ENCODE measurements around the gene RRAGD. TPM values are rescaled to one million over a fixed set of nuclear protein-coding genes. Genes with fewer than 3 reads are reported as not detected.

Gene RRAGD
- total and polyA plus RNA-seq, 2 donors (not counting 1 experiment from before 2014, with no cell fraction given): 0.27 to 4.5 TPM

- H3K9me3 ChIP-seq (ENCODE audit: control extremely low read depth in 1 of 3, control insufficient read depth in 2 of 3, insufficient read depth in 1 of 3, low read length in 2 of 3): peaks cover 0 to 3% (median 0%) of the 10 kb centered on the region in 3 donors
- Mint-ChIP-seq H3K4me3 (peak overlapping the region; percentile 93), H3K27ac (peak overlapping the region; percentile 95), H3K27me3 (no peaks in the 10 kb centered on the region), H3K9me3 (ENCODE audit: insufficient read depth) (no peaks in the 10 kb centered on the region), H3K4me1 (peaks cover 75% of the 10 kb centered on the region)
- peak overlapping the region; percentile 75 for H2AFZ ChIP-seq (ENCODE audit: insufficient read depth, low read depth, low read length, poor library complexity, severe bottlenecking)
- 0% methylated on average over 1 of the region's 12 CpGs for WGBS (ENCODE audit: insufficient coverage)
- peaks cover 0 to 18% of the 10 kb centered on the region in 2 experiments for H3K36me3 ChIP-seq (replicated peaks in 1 of 2; ENCODE audit: control extremely low read depth in 1 of 2, control insufficient read depth in 1 of 2, extremely low read depth in 1 of 2, insufficient read depth in 2 of 2, low read length in 1 of 2)
- H4K20me1 ChIP-seq (ENCODE audit: control insufficient read depth, insufficient read depth, low read length, poor library complexity, severe bottlenecking): peaks cover 34% of the 10 kb centered on the region
- no peak for ATAC-seq (ENCODE audit: low read depth)
- ChIA-PET CTCF (interaction anchor here (0.6 to 11.4 kb wide), 8 partner anchors 10 to 369 kb away, joined by 3 to 141 read pairs (median 6); partner anchors contain the start of gene PNRC1), POLR2A (interaction anchor here (0.9 to 2.7 kb wide), 7 partner anchors 20 to 483 kb away, joined by 4 to 12 read pairs (median 7); partner anchors contain the start of genes PNRC1 and RNGTT)
- no peak for DNase-seq
- H3K27me3 ChIP-seq (replicated peaks in 1 of 4; ENCODE audit: control extremely low read depth in 1 of 4, control insufficient read depth in 3 of 4, insufficient read depth in 4 of 4, low read length in 3 of 4): no peaks in the 10 kb centered on the region
- TF ChIP-seq EZH2 (IDR thresholded peaks at IDR 0.05; ENCODE audit: borderline replicate concordance, insufficient read depth, low read depth, low read length, poor library complexity, severe bottlenecking) (no peak), CTCF (IDR thresholded peaks at IDR 0.05) (no peak)
- H3K4me3 ChIP-seq (ENCODE audit: control extremely low read depth in 1 of 5, extremely low read depth in 1 of 5, insufficient read depth in 1 of 5, low read depth in 2 of 5, low read length in 4 of 5): peak overlapping the region; percentile 72 to 99 (median 82)
- intact Hi-C loops (cut with micrococcal nuclease): loop anchor here (2.0 to 10.0 kb wide), 10 partner anchors 61 to 1877 kb away; partner anchors contain the start of genes AKIRIN2, LYRM2, MAP3K7 and PM20D2
- peaks cover 74 to 76% of the 10 kb centered on the region in 2 donors for H3K4me1 ChIP-seq (ENCODE audit: control insufficient read depth in 2 of 2, insufficient read depth in 2 of 2, low read length in 2 of 2)
- peak overlapping the region; percentile 83 to 94 for H3K27ac ChIP-seq (ENCODE audit: low read length in 2 of 2)
- H3K9ac ChIP-seq (ENCODE audit: low read length): peak overlapping the region; percentile 79
- H3K4me2 ChIP-seq (replicated peaks; ENCODE audit: low read depth, low read length, poor library complexity, severe bottlenecking): peak overlapping the region; percentile 74
- peaks cover 85% of the 10 kb centered on the region for H3K79me2 ChIP-seq (ENCODE audit: control insufficient read depth, insufficient read depth, low read length)
These were observed 60.3 kb downstream of the RRAGD start for GRCh38 chr6:89351671-89352277.

All from B cell (primary cell).